HepG2 (cell line): ENCODE measurements around the gene TNS1. TPM values are rescaled to one million over a fixed set of nuclear protein-coding genes. Genes with fewer than 3 reads are reported as not detected.

Source experiments
- ATAC-seq: fragments of 200-7000 bp; cut with Tn5 transposase; 3 replicates; pipeline ENCODE4 v1.9.1; 2020; ENCODE audit warnings: mild to moderate bottlenecking, moderate library complexity
- BruUV-seq: library from RNA; stranded (reverse); fragments of 400-500 nt; replicated peaks from 2 replicates; lab custom pipeline; 2021; lab: Mats Ljungman, UMichigan
- CTCF ChIA-PET: fragments of 300-600 bp; formaldehyde crosslinking; extraction: SDS; loops from one replicate; lab custom pipeline; 2021; ENCODE audit warnings: low total read pairs, inconsistent platforms, low intra/inter-chr PET ratio; lab: Yijun Ruan, JAX
- POLR2A ChIA-PET: fragments of 350-600 bp; sonication (Branson Sonifier 250); formaldehyde crosslinking; loops from one replicate; lab custom pipeline; 2020; ENCODE audit warnings: antibody characterized with exemption, inconsistent platforms; lab: Yijun Ruan, JAX
- DNase-seq: peaks from one replicate; pipeline ENCODE4 v3.0.0-alpha.2; 2015; ENCODE audit warnings: low spot score
- FAIRE-seq: peaks from 3 replicates; lab custom pipeline; 2011; peaks lifted over from hg19 to GRCh38; lab: Jason Lieb, UNC
- H2AFZ ChIP-seq: one replicate; pipeline ENCODE4 v1.6.1; 2011; ENCODE audit warnings: low read length, inconsistent platforms
- H3K27ac ChIP-seq: fragments of 300-600 bp; 3 replicates; pipeline ENCODE4 v1.8.0; 2011; ENCODE audit warnings: mixed run types, mild to moderate bottlenecking, mixed read lengths, low read length, inconsistent platforms; ENCODE audit not compliant: insufficient read depth; ENCODE audit errors: extremely low read length
- H3K27me3 ChIP-seq, 2 experiments: fragments of 200-600 bp in 1 of 2; 2 replicates in 1 of 2; 3 replicates in 1 of 2; pipeline versions ENCODE4 v1.6.0 to v1.8.0; 2011; ENCODE audit warnings: low read length in 2 of 2, mild to moderate bottlenecking in 2 of 2, moderate library complexity in 2 of 2, inconsistent platforms in 1 of 2; ENCODE audit not compliant: insufficient read depth in 2 of 2, control insufficient read depth in 1 of 2
- H3K36me3 ChIP-seq, 2 experiments: fragments of 200-600 bp in 1 of 2; replicated peaks in 1 of 2; 2 replicates in 1 of 2; 3 replicates in 1 of 2; pipeline versions ENCODE4 v1.5.1 to v1.8.0; 2011; ENCODE audit warnings: low read length in 2 of 2, inconsistent platforms in 1 of 2; ENCODE audit not compliant: insufficient read depth in 2 of 2, control insufficient read depth in 1 of 2
- H3K4me1 ChIP-seq: 2 replicates; pipeline ENCODE4 v1.5.1; 2012; ENCODE audit warnings: low read length, inconsistent platforms; ENCODE audit not compliant: insufficient read depth
- H3K4me2 ChIP-seq: 2 replicates; pipeline ENCODE4 v1.6.0; 2011; ENCODE audit warnings: low read depth, low read length, inconsistent platforms
- H3K4me3 ChIP-seq, 3 experiments: fragments of 200-600 bp in 1 of 3; sonication (generic), shearing (Covaris generic) in 1 of 3; replicated peaks in 1 of 3; 2 replicates each; pipeline ENCODE4 v1.5.1; 2011 to 2016; ENCODE audit warnings: low read length in 3 of 3, inconsistent platforms in 2 of 3, low read depth in 2 of 3, mild to moderate bottlenecking in 2 of 3, control low read depth in 1 of 3, mixed read lengths in 1 of 3; ENCODE audit not compliant: insufficient read depth in 1 of 3
- H3K79me2 ChIP-seq: one replicate; pipeline ENCODE4 v1.6.1; 2011; ENCODE audit warnings: low read length, inconsistent platforms; ENCODE audit not compliant: insufficient read depth
- H3K9ac ChIP-seq: 2 replicates; pipeline ENCODE4 v1.6.0; 2011; ENCODE audit warnings: mild to moderate bottlenecking, low read depth, low read length, inconsistent platforms; ENCODE audit not compliant: insufficient read depth
- H3K9me3 ChIP-seq: 2 replicates; pipeline ENCODE4 v1.5.1; 2012; ENCODE audit warnings: mild to moderate bottlenecking, low read length
- H4K20me1 ChIP-seq: 2 replicates; pipeline ENCODE4 v1.6.0; 2011; ENCODE audit warnings: inconsistent platforms, mild to moderate bottlenecking, low read length, moderate library complexity; ENCODE audit not compliant: insufficient read depth
- AKAP8 ChIP-seq: sonication (generic); formaldehyde crosslinking; IDR thresholded peaks from 2 replicates; pipeline ENCODE4 v1.5.1; 2020; ENCODE audit warnings: mild to moderate bottlenecking, missing genetic modification reagents
- ARID2 ChIP-seq: sonication (generic); formaldehyde crosslinking; IDR thresholded peaks from 2 replicates; pipeline ENCODE4 v1.8.1; 2022; ENCODE audit warnings: mild to moderate bottlenecking, missing genetic modification reagents, borderline replicate concordance
- HNF1A ChIP-seq, 2 experiments: sonication (generic) in 1 of 2; formaldehyde crosslinking in 1 of 2; IDR thresholded peaks; 2 replicates each; pipeline versions ENCODE4 v1.4.0 to v1.6.1; 2016 to 2020; ENCODE audit warnings: borderline replicate concordance in 1 of 2, low read depth in 1 of 2, mild to moderate bottlenecking in 1 of 2, missing genetic modification reagents in 1 of 2
- KDM4B ChIP-seq: sonication (generic); formaldehyde crosslinking; IDR thresholded peaks from 2 replicates; pipeline ENCODE4 v1.4.0; 2020; ENCODE audit warnings: missing genetic modification reagents
- STAT6 ChIP-seq: sonication (generic); formaldehyde crosslinking; IDR thresholded peaks from 2 replicates; pipeline ENCODE4 v1.4.0; 2020; ENCODE audit warnings: missing genetic modification reagents, mild to moderate bottlenecking, borderline replicate concordance
- TOPORS ChIP-seq: sonication (generic); formaldehyde crosslinking; IDR thresholded peaks from 2 replicates; pipeline ENCODE4 v1.8.0; 2023; ENCODE audit warnings: mild to moderate bottlenecking, missing genetic modification reagents
- ZNF10 ChIP-seq: sonication (generic); formaldehyde crosslinking; IDR thresholded peaks from 2 replicates; pipeline ENCODE4 v1.4.0; 2020; ENCODE audit warnings: mild to moderate bottlenecking, low read depth, missing genetic modification reagents, borderline replicate concordance
- ZNF24 ChIP-seq: fragments of 450-650 bp; IDR thresholded peaks from 2 replicates; pipeline ENCODE4 v1.6.1; 2017; ENCODE audit warnings: antibody characterized with exemption, mild to moderate bottlenecking
- ZNF556 ChIP-seq: sonication (generic); formaldehyde crosslinking; IDR thresholded peaks from 2 replicates; pipeline ENCODE4 v1.4.0; 2020; ENCODE audit warnings: mild to moderate bottlenecking, missing genetic modification reagents, borderline replicate concordance
- ZNF598 ChIP-seq: sonication (generic); formaldehyde crosslinking; IDR thresholded peaks from 2 replicates; pipeline ENCODE4 v1.5.1; 2020; ENCODE audit warnings: mild to moderate bottlenecking, missing genetic modification reagents, borderline replicate concordance
- ZNF7 ChIP-seq: IDR thresholded peaks from 2 replicates; pipeline ENCODE4 v1.6.1; 2016; ENCODE audit warnings: missing biosample characterization, missing genetic modification reagents
- ZNF709 ChIP-seq: sonication (generic); formaldehyde crosslinking; IDR thresholded peaks from 2 replicates; pipeline ENCODE4 v1.5.0; 2020; ENCODE audit warnings: mild to moderate bottlenecking, missing genetic modification reagents
- ZNF737 ChIP-seq: sonication (generic); formaldehyde crosslinking; IDR thresholded peaks from 2 replicates; pipeline ENCODE4 v1.5.0; 2020; ENCODE audit warnings: missing genetic modification reagents, mild to moderate bottlenecking, borderline replicate concordance
- ZNF746 ChIP-seq: sonication (generic); formaldehyde crosslinking; IDR thresholded peaks from 2 replicates; pipeline ENCODE4 v1.8.0; 2022; ENCODE audit warnings: mild to moderate bottlenecking, missing genetic modification reagents
- ZNF777 ChIP-seq: sonication (generic); formaldehyde crosslinking; IDR thresholded peaks from 2 replicates; pipeline ENCODE4 v1.4.0; 2020; ENCODE audit warnings: missing genetic modification reagents
- WGBS: methylation state at CpG from one replicate; pipeline ENCODE4 v1.1.6; 2017; ENCODE audit warnings: low lambda C conversion rate; 5-methylcytosine and 5-hydroxymethylcytosine counted together
- in situ Hi-C: cut with HindIII; loops from 2 replicates; pipeline ENCODE4 v1.10.0; 2017; ENCODE audit warnings: low pct_unique_long_range_greater_than_20kb; ENCODE audit not compliant: extremely low pct_ligation_motif_present
- intact Hi-C: fragments of 100-400 bp; cut with micrococcal nuclease; formaldehyde crosslinking; loops from one replicate; pipeline ENCODE4 v1.10.0; 2022; ENCODE audit not compliant: unreplicated experiment
- polyA plus RNA-seq, 8 experiments: library from polyadenylated mRNA; depleted of rRNA in 3 of 8; stranded (reverse) in 7 of 8; unstranded in 1 of 8; fragments of >200 nt; fragmentation: Illumina TruSeq in 4 of 8; extraction: Trizol in 4 of 8; gene quantifications; 2 replicates each; pipeline versions ENCODE4 v1.2.1 to v1.2.3, GENCODE V29; 2011 to 2016; ENCODE audit warnings: low read depth in 4 of 8, missing spikeins in 1 of 8, mixed read lengths in 1 of 8; ENCODE audit not compliant: insufficient read depth in 1 of 8
- total RNA-seq, 5 experiments: library from RNA; depleted of rRNA; stranded (reverse); fragments of >200 nt; fragmentation: Illumina TruSeq; extraction: Trizol; gene quantifications; 2 replicates each; pipeline ENCODE4 v1.2.3, GENCODE V29; 2016; ENCODE audit warnings: low read depth in 1 of 5

The TNS1 gene
- total and polyA plus RNA-seq, 2 of the 13 experiments (the other 11 are each of a cell fraction or from before 2014, with no cell fraction given), result 1.9 to 118 TPM

GRCh38 chr2:217792626-217793527 lies 209.9 kb downstream of the TNS1 start:
- no TSS peak for BruUV-seq
- TF ChIP-seq STAT6 (CRISPR knock-in tag) (no peak), AKAP8 (CRISPR knock-in tag) (no peak), KDM4B (CRISPR knock-in tag) (no peak), ZNF598 (CRISPR knock-in tag) (no peak), HNF1A (IDR thresholded peaks at IDR 0.05; ENCODE audit: low read depth) (no peak), HNF1A (CRISPR knock-in tag; IDR thresholded peaks at IDR 0.05; ENCODE audit: borderline replicate concordance) (no peak), ARID2 (no peak), ZNF24 (no peak), ZNF746 (peak; percentile 59; the same call in 1 of the 2 replicates), ZNF7 (no peak), ZNF556 (CRISPR knock-in tag) (no peak), ZNF709 (CRISPR knock-in tag) (no peak), ZNF777 (CRISPR knock-in tag) (no peak), TOPORS (CRISPR knock-in tag) (no peak), ZNF10 (CRISPR knock-in tag) (no peak), ZNF737 (CRISPR knock-in tag) (no peak)

More at GRCh38 chr2:217792626-217793527, 209.9 kb downstream of the TNS1 start:
- Histone ChIP-seq H3K27ac (peak overlapping the region; percentile 19), H3K4me3 (0 out of 6 replicates have a peak overlapping the region, but pooled peaks of 1 of the 3 experiments have one; percentile 18), H3K27me3 (no peaks in the 10 kb centered on the region), H2AFZ (no peak overlapping the region), H3K9ac (no peak overlapping the region), H3K36me3 (no peaks in the 10 kb centered on the region), H3K79me2 (no peaks in the 10 kb centered on the region), H4K20me1 (no peaks in the 10 kb centered on the region), H3K4me2 (peak overlapping the region; percentile 50), H3K9me3 (no peaks in the 10 kb centered on the region), H3K4me1 (peaks cover 99% of the 10 kb centered on the region)
- intact Hi-C loops (no loop called here), in situ Hi-C loops (loop anchor here (5.0 kb wide), 2 partner anchors 104 to 199 kb away; no protein-coding TSS in a partner anchor)
- FAIRE-seq, result peak; percentile 28
- ATAC-seq, result no peak; the same call in 2 of the 3 replicates
- CTCF ChIA-PET, result interaction anchor here (1.1 kb wide), 1 partner anchor 201 kb away, joined by 4 read pairs; no protein-coding TSS in a partner anchor
- peak; percentile 64 for DNase-seq
- WGBS, result 16% methylated on average over 5 of the region's 5 CpGs
- POLR2A ChIA-PET, result interaction anchor here (0.5 to 0.8 kb wide), 2 partner anchors 109 to 232 kb away, joined by 3 read pairs; no protein-coding TSS in a partner anchor
